Heart right ventricle (tissue), 16 donors: ENCODE results near the gene MAP7D3. TPM values are rescaled to one million over a fixed set of nuclear protein-coding genes. Genes with fewer than 3 reads are reported as not detected.

Source experiments
- ATAC-seq, 8 donors: fragments of 200-7000 bp; cut with Tn5 transposase; one replicate each; pipeline ENCODE4 v1.9.1; 2020; ENCODE audit warnings: mild to moderate bottlenecking in 8 of 8, moderate library complexity in 8 of 8, moderate number of reproducible peaks in 1 of 8
- DNase-seq, 2 donors: peaks; one replicate each; pipeline ENCODE4 v3.0.0-alpha.2; 2020
- H3K27ac ChIP-seq, 10 donors: fragments of 200-600 bp; sonication (generic) in 2 of 10; one replicate each; pipeline versions ENCODE4 v1.5.0 to v1.8.0; 2020 to 2022; ENCODE audit warnings: mild to moderate bottlenecking in 3 of 10
- H3K27me3 ChIP-seq, 7 donors: fragments of 200-600 bp; one replicate each; pipeline ENCODE4 v1.8.0; 2021 to 2022; ENCODE audit warnings: mild to moderate bottlenecking in 2 of 7
- H3K36me3 ChIP-seq, 9 donors: fragments of 200-600 bp; sonication (generic) in 1 of 9; one replicate each; pipeline versions ENCODE4 v1.5.0 to v1.8.0; 2020 to 2022; ENCODE audit warnings: mild to moderate bottlenecking in 2 of 9
- H3K4me1 ChIP-seq, 9 donors: fragments of 200-600 bp; sonication (generic) in 1 of 9; one replicate each; pipeline versions ENCODE4 v1.5.0 to v1.8.0; 2020 to 2022; ENCODE audit warnings: mild to moderate bottlenecking in 4 of 9
- H3K4me3 ChIP-seq, 10 donors: fragments of 200-600 bp; sonication (generic) in 2 of 10; one replicate each; pipeline versions ENCODE4 v1.5.0 to v1.8.0; 2020 to 2022; ENCODE audit warnings: mild to moderate bottlenecking in 7 of 10, moderate library complexity in 2 of 10
- H3K9me3 ChIP-seq, 11 donors: fragments of 200-600 bp in 10 of 11; sonication (generic) in 2 of 11; one replicate each; pipeline versions ENCODE4 v1.5.0 to v1.8.0; 2013 to 2022; ENCODE audit warnings: mild to moderate bottlenecking in 2 of 11, control low read depth in 1 of 11, moderate library complexity in 1 of 11
- WGBS, 2 donors: extraction: QIAGEN DNeasy Blood & Tissue Kit; methylation state at CpG; one replicate each; pipeline ENCODE4 v1.1.7; 2013; ENCODE audit warnings: inconsistent platforms in 1 of 2; 5-methylcytosine and 5-hydroxymethylcytosine counted together
- intact Hi-C, 10 donors: fragments of 100-400 bp; cut with DNase I; formaldehyde crosslinking; loops; one replicate each; pipeline versions ENCODE4 v1.11.1 to v1.14.2; 2022
- polyA plus RNA-seq, 2 donors: library from polyadenylated mRNA; stranded (reverse); fragments of 200-250 nt; gene quantifications; one replicate each; pipeline ENCODE4 v1.2.3, GENCODE V29; 2013
- total RNA-seq, 10 donors: library from RNA; stranded (reverse); fragmentation: NEBNext Ultra II Directional in 3 of 10; extraction: Animal tissue kit (Norgen Biotek cat#: 25700) in 3 of 10; gene quantifications; one replicate each; pipeline versions ENCODE4 v1.2.1 to v1.2.4, GENCODE V29; 2021 to 2023
- TF ChIP-seq, protein P1 (sequence below), 9 donors: fragments of 200-600 bp; sonication (generic) in 2 of 9; IDR thresholded peaks; one replicate each; pipeline versions ENCODE4 v1.5.0 to v1.8.0; 2021 to 2022; ENCODE audit warnings: antibody characterized with exemption in 9 of 9, mild to moderate bottlenecking in 5 of 9, moderate library complexity in 1 of 9
- donor health status: Arrhythmogenic right ventricular cardiomyopathy.
- donor health status: ischemic (EF 13 %, LVEDD 7.1; RV severe dilation, severe dysfunction).
- donor health status: healthy with polysubstance abuse.
- donor health status: DM: no; HTN: yes; CAD: no.
- donor health status: DM: no; HTN: no; CAD: no.
- donor health status: ischemic (EF 25% LVEDD 6.9; RV normal size, moderate dysfunction).
- donor health status: ischemic (EF 25% LVEDD 5.7; RV mildly dilated, moderate dysfunction).
- donor health status: healthy.
- donor health status: DM: yes; HTN: yes; CAD: no.
- donor health status: Ischemic cardiomyopathy.
- donor health status: ischemic (EF 35%, LVEDD 5.7; RV mildly dilated, moderate dysfunction).
- donor health status: nonischemic (EF 11% LVEDD 7.7; RV severe dilation, severe dysfunction).
- donor health status: DM: yes; HTN: yes; CAD: no.
- donor health status: PGD.
- donor health status: ischemic (EF 29% LVEDD 5.4; RV normal size, mild dysfunction).
- donor health status: nonischemic (EF 23%, LVEDD 6.1; RV moderate dilation, normal function).

MAP7D3 gene
- total and polyA plus RNA-seq, 12 donors = 8.1 to 16.2 (median 14.0) TPM

DNA sequence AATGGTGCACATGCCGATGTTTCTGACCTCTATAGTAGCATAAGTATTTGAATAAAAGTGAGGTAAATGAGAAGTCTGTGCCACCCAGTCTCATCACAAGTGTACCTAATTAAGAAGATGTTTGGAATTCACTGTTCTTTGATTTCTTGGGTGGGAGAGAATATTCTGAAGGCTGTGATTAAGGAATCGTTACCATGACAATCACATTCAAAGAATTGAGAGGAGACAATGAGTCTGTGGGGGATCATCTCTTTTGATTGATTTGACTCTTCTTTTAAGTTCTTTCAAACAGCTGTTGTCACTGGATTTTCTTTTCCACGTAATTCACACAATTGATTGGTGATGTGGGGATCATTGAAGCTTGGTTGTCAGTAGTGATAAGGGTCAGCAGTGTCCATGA, 85.8 kb downstream of the MAP7D3 start:
- H3K27ac ChIP-seq = peak overlapping the region in 6 of 10 donors; percentile 67 to 89 (median 87)
- peaks cover 0 to 86% (median 17%) of the 10 kb centered on the region in 9 donors for H3K4me1 ChIP-seq
- no peak overlapping the region for H3K4me3 ChIP-seq
- peaks cover 0 to 23% (median 0%) of the 10 kb centered on the region in 7 donors for H3K27me3 ChIP-seq
- no peaks in the 10 kb centered on the region for H3K36me3 ChIP-seq
- intact Hi-C loops = loop anchor here in 7 of 10 donors (5.0 to 10.0 kb wide), 4 partner anchors 42 to 133 kb away; no protein-coding TSS in a partner anchor
- no peaks in the 10 kb centered on the region for H3K9me3 ChIP-seq
- ATAC-seq (no peak), DNase-seq (no peak)
- TF ChIP-seq, protein P1, sequence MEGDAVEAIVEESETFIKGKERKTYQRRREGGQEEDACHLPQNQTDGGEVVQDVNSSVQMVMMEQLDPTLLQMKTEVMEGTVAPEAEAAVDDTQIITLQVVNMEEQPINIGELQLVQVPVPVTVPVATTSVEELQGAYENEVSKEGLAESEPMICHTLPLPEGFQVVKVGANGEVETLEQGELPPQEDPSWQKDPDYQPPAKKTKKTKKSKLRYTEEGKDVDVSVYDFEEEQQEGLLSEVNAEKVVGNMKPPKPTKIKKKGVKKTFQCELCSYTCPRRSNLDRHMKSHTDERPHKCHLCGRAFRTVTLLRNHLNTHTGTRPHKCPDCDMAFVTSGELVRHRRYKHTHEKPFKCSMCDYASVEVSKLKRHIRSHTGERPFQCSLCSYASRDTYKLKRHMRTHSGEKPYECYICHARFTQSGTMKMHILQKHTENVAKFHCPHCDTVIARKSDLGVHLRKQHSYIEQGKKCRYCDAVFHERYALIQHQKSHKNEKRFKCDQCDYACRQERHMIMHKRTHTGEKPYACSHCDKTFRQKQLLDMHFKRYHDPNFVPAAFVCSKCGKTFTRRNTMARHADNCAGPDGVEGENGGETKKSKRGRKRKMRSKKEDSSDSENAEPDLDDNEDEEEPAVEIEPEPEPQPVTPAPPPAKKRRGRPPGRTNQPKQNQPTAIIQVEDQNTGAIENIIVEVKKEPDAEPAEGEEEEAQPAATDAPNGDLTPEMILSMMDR (IDR thresholded peaks at IDR 0.05) = no peak
- WGBS, 2 donors = 40 to 77% methylated on average over 3 of the region's 3 CpGs

DNA sequence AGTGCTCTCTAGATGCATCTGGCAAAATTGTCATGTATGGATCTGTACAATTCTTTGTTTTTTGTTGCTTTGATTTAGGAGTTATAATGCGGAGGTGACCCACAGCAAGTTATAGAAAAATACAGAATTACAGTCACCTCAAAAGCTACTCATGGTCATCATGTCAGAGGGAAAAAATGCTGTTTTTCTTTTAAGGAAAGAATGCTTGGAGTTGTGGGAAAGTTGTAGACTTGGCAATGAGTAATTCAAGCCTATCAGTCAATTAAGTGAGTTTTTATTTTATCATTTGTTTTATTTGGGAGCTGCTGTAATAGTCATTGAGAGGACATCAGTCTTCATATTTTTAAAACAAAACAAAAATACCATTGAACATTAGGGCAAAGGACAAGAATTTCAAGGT, 87.5 kb downstream of the MAP7D3 start:
- TF ChIP-seq, protein P1 (IDR thresholded peaks at IDR 0.05) = no peak
- intact Hi-C loops = loop anchor here in 6 of 10 donors (1.0 to 10.0 kb wide), 4 partner anchors 101 to 136 kb away; no protein-coding TSS in a partner anchor
- Histone ChIP-seq H3K4me1 (peaks cover 0 to 88% (median 10%) of the 10 kb centered on the region in 9 donors), H3K27me3 (peaks cover 0 to 23% (median 0%) of the 10 kb centered on the region in 7 donors), H3K4me3 (no peak overlapping the region), H3K36me3 (no peaks in the 10 kb centered on the region), H3K9me3 (no peaks in the 10 kb centered on the region), H3K27ac (peak overlapping the region in 5 of 10 donors; percentile 40 to 69 (median 64))
- DNase-seq = no peak
- 73 to 92% methylated on average over 1 of the region's 1 CpG for WGBS, 2 donors
- ATAC-seq = peak in 1 of 8 donors; percentile 17

Other genes starting within 250 kb of the MAP7D3 start
- gene FHL1, start 103.9 kb downstream of the MAP7D3 start, total RNA-seq = 1,000 to 10,000 TPM in 8 of 10 donors, 100 to 1,000 TPM in 2; 367 to 3,919 (median 2,586) TPM
- gene FHL1, start 103.9 kb downstream of the MAP7D3 start, polyA plus RNA-seq = 1,000 to 10,000 TPM in 1 of 2 donors, 100 to 1,000 TPM in 1; 480 to 3,681 TPM
- under 1 TPM in 2 of 10 donors, not detected in 8; 0.02 to 0.09 TPM for gene ADGRG4, start 49.6 kb upstream of the MAP7D3 start, total RNA-seq
- gene ADGRG4, start 49.6 kb upstream of the MAP7D3 start, polyA plus RNA-seq = not detected
- gene BRS3, start 236.5 kb upstream of the MAP7D3 start, total RNA-seq = not detected
- gene BRS3, start 236.5 kb upstream of the MAP7D3 start, polyA plus RNA-seq = not detected
- gene HTATSF1, start 246.2 kb upstream of the MAP7D3 start, total RNA-seq = 10 to 100 TPM; 55.0 to 77.8 (median 62.9) TPM
- gene HTATSF1, start 246.2 kb upstream of the MAP7D3 start, polyA plus RNA-seq = 10 to 100 TPM; 36.7 to 45.6 TPM